ENCODE results near the gene FLVCR2.
"Not testable (repeated sequence)": the region's sequence is repeated elsewhere in the genome, so short reads cannot be mapped to it uniquely, and the experiment has no call there.

FLVCR2 gene

GRCh38 chr14:75673345-75674035 is 95.1 kb downstream of the FLVCR2 start:
- no peak for DNase-seq

- DNase-seq = no peak
Observed at GRCh38 chr14:75675265-75675960, 97.0 kb downstream of the FLVCR2 start.

- DNase-seq = no peak
Observed at GRCh38 chr14:75685910-75686309, 107.5 kb downstream of the FLVCR2 start.

GRCh38 chr14:75689012-75689411 is 110.6 kb downstream of the FLVCR2 start:
- DNase-seq = no peak

GRCh38 chr14:75690010-75690409 is 111.6 kb downstream of the FLVCR2 start:
- DNase-seq = no peak

DNA sequence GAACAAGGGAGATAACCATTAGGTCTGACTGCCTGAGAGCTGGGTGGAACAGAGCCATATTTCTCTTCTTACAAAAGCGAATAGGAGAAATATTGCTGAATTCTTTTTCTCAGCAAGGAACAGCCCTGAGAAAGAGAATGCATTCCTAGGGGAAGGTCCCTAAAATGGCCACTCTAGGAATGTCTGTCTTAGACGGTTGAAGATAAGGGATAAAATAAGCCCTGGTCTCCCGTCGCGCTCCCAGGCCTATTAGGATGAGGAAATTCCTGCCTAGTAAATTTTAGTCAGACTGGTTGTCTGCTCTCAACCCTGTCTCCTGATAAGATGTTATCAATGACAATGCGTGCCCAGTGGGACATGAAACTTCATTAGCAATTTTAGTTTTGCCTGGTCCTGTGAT is 116.6 kb downstream of the FLVCR2 start:
- not testable (repeated sequence) for DNase-seq

GRCh38 chr14:75697386-75697785 is 119.0 kb downstream of the FLVCR2 start:
- no peak for DNase-seq

All from stimulated activated CD4-positive, alpha-beta T cell treated with anti-CD3 and anti-CD28 coated beads, Interleukin-1b, Interleukin-23, amount 100 ng/mL, for 48 hours (primary cell).